GM21737 (cell line): ENCODE results near the gene PSD4.

Experiments used
- ATAC-seq: cut with Tn5 transposase; IDR thresholded peaks from one replicate; pipeline ENCODE4 v1.9.1; 2021; ENCODE audit warnings: mild to moderate bottlenecking, moderate library complexity; ENCODE audit not compliant: unreplicated experiment

PSD4 gene

GRCh38 chr2:113235347-113236226 lies 61.8 kb downstream of the PSD4 start:
- ATAC-seq: peak; percentile 78

- no peak for ATAC-seq
Measured at GRCh38 chr2:113236367-113237159, 62.8 kb downstream of the PSD4 start.

GRCh38 chr2:113237604-113238160 lies 63.9 kb downstream of the PSD4 start:
- no peak for ATAC-seq

- ATAC-seq: no peak
Measured at GRCh38 chr2:113238871-113239839, 65.4 kb downstream of the PSD4 start.

GRCh38 chr2:113240150-113240914 lies 66.6 kb downstream of the PSD4 start:
- ATAC-seq: no peak

- no peak for ATAC-seq
Measured at GRCh38 chr2:113240915-113241911, 67.4 kb downstream of the PSD4 start.

DNA sequence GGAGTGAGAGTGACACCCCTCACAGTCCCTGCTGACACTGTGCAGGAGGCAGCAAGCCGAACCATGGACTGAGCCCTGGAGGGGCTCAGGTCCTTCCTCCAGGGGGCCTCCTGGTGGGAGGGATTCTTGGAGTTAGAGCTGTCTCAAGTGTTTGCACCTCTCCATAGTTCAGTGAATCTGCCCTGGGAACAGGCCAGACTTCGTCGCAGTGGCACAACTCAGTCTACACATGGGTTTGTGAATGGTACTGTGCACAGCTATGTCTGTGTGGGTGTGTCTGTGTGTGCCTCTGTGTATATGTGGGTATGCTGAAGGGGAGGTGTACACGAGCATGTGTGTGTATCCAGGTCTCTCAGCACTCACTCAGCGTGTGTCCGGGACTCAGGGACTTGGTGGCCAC lies 68.6 kb downstream of the PSD4 start:
- no peak for ATAC-seq

- no peak for ATAC-seq
Measured at GRCh38 chr2:113245276-113245711, 71.5 kb downstream of the PSD4 start.

DNA sequence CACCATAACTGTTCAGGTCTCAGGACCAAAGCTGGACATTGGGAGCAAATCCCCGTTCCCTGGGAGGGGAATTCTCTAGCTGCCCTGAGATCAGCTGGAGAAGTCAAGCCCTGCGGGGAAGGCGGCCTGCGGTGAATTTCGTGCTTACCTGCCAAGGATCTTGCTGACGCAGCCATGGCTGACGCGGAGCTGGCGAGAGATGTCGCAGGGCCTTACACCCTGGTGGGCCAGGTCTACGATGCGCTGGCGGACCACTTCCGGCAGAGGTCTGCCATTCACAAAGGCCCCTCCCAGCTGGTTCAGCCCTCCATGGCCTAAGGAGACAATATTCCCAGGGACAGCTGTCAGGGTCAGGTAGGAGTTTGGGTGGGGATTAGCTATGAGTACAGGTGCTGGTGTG lies 72.8 kb downstream of the PSD4 start:
- no peak for ATAC-seq

DNA sequence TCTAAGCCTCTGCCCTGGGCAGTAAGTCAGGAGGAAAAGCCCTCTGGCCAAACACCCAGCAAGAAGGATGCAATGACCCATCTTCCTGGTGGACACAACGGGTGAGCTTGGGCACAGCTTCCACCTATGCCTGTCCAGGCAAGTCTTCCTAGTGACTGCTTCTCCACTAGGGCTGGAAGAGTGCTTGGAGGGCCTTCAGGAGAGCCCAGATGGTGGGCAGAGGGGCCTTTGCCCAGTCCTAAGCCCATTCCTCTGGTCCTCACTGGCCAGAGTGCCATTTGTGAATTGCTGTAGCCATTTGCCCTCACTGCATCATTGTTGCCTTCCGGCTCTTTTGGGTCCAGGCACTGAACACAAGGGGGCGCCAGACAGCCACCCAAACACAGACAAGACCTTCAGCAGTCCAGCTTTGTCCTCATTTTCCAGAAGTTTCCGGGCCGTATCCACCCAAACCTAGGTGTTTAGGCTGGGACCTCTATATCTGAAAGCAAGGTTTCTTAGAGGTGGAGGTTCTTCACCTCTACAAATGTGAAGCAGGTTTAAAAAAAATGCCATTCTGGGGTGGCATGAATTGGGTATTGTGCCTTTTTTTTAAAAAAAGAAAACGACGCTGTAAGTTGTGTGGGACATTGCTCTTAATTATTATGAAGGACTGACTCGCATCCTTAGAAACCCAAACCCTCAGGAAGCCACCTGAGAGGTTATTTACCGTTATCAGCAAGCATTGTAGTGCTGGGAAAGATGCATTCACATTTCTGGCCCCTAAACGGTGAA lies 75.4 kb downstream of the PSD4 start:
- ATAC-seq: peak; percentile 62

DNA sequence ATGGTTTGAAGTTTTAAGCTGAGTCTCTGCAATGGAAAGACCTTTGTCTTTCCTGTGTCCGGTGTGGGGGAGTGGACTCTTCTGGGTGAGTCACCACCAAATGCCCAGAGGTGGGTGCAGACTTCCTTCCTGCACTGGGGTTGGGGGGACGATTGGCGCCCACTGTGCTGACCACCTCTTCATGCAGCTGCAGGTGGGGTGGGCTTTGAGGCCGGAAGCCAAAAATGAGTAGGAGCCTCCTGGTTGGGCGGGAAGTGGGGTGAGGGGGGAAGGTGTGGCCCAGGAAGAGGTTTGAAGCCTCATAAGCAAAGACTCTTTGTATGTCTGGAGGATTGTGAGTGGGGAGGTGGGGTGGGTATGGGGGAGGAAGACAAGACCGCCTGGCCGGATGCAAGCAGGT lies 77.3 kb downstream of the PSD4 start:
- no peak for ATAC-seq

DNA sequence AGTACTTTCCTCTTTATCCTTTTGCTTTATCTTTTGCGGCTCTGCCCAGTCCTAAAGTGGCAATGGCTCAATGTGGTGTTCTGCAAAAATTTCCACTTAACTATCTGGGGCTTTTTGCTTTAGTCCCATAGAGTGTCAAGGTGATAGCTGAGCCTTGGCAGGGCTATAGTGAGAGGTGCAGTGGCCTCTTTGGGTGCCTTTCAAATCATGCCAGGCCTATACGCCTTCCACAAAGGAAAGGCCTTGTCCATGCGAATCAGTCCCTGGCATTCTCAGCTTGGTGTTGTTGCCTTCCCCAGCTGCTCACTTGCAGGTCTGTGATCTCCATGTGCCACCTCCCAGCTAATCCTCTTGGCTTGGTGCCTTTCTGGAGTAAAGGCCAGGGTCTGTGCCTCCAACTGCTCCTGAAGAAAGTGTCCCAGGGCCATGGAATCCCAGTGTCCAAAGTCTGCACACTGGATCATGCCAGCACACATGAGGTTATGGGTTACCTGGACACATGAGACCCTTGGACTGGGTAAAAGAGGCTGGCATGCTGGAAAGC lies 78.3 kb downstream of the PSD4 start:
- no peak for ATAC-seq

- no peak for ATAC-seq
Measured at GRCh38 chr2:113253453-113253852, 79.7 kb downstream of the PSD4 start.

DNA sequence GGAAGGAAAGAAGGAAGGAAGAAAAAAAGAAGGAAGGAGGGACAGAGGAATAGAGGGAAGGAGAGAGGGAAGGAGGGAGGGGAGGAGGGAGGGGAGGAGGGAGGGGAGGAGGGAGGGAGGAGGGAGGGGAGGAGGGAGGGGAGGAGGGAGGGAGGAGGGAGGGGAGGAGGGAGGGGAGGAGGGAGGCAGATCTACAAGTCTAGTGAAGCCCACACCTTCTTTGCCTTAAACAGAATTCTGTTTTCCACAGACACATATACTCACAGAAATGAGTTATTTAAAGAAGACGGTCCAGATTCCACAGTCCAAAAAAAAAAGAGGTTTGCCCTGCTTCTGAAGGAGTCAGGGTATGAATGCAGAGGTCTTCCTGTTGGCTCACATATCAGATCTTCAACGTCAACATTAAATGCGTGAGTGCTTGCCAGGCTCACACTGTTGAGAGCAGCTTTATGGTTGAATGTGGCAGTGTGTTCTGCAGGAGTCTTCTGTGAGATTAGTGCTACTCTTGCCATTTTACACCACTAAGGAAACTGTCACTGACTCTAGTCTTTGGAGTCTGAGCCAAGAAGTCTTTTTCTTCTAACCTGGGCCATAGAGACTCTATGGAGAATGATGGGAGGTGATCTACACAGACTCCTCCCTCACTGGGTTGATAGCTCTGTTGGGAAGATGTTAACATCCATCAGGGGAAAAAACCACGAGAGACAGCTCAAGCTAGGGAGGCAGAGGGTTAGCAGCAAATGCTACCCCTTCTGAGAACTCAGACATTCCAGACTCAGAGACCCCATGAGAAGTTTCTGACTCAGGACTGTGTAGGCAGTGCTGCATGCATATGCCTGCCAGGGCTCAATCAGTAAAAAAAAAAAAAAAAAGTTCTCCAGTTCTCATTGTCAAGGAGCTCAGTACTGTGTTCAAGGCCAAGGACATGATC lies 81.6 kb downstream of the PSD4 start:
- no peak for ATAC-seq

GRCh38 chr2:113257516-113258264 lies 83.9 kb downstream of the PSD4 start:
- no peak for ATAC-seq
